Suprapubic skin (tissue), 4 donors: ENCODE results near the gene DEFB115. TPM values are rescaled to one million over a fixed set of nuclear protein-coding genes. Genes with fewer than 3 reads are reported as not detected.

Experiments used
- DNase-seq, 2 donors: peaks; one replicate each; pipeline ENCODE4 v3.0.0-alpha.2; 2019; ENCODE audit warnings: low spot score in 2 of 2
- H3K27ac ChIP-seq: fragments of 200-600 bp; sonication (generic); one replicate; pipeline ENCODE4 v1.5.1; 2019
- H3K27me3 ChIP-seq: fragments of 200-600 bp; sonication (generic); one replicate; pipeline ENCODE4 v1.5.1; 2019
- H3K36me3 ChIP-seq: fragments of 200-600 bp; sonication (generic); one replicate; pipeline ENCODE4 v1.5.1; 2019
- H3K4me1 ChIP-seq: fragments of 200-600 bp; sonication (generic); one replicate; pipeline ENCODE4 v1.5.1; 2019
- H3K4me3 ChIP-seq: fragments of 200-600 bp; sonication (generic); one replicate; pipeline ENCODE4 v1.5.1; 2019; ENCODE audit warnings: mild to moderate bottlenecking
- H3K9me3 ChIP-seq: fragments of 200-600 bp; sonication (generic); one replicate; pipeline ENCODE4 v1.5.1; 2019
- EP300 ChIP-seq: sonication (generic); formaldehyde crosslinking; IDR thresholded peaks from one replicate; pipeline ENCODE4 v1.6.1; 2017; ENCODE audit warnings: antibody characterized with exemption
- POLR2A ChIP-seq, 2 donors: fragments of 450-650 bp; IDR thresholded peaks; one replicate each; pipeline ENCODE4 v1.6.1; 2017; ENCODE audit warnings: antibody characterized with exemption in 2 of 2, mild to moderate bottlenecking in 2 of 2, moderate library complexity in 2 of 2
- POLR2AphosphoS5 ChIP-seq, 3 donors: sonication (generic); formaldehyde crosslinking; IDR thresholded peaks; one replicate each; pipeline ENCODE4 v1.6.1; 2017; ENCODE audit warnings: antibody characterized with exemption in 3 of 3
- WGBS: methylation state at CpG from one replicate; pipeline ENCODE4 v1.1.5; 2018; 5-methylcytosine and 5-hydroxymethylcytosine counted together
- total RNA-seq, 4 donors: library from RNA; depleted of rRNA; stranded (reverse); fragments of >200 nt; gene quantifications; one replicate each; pipeline ENCODE4 v1.1.0, GENCODE V29; 2016
- TF ChIP-seq, protein P1 (sequence below), 2 donors: fragments of 200-600 bp in 1 of 2; fragments of 450-650 bp in 1 of 2; sonication (generic) in 1 of 2; IDR thresholded peaks; one replicate each; pipeline ENCODE4 v1.5.1; 2016 to 2019; ENCODE audit warnings: antibody characterized with exemption in 2 of 2, mild to moderate bottlenecking in 1 of 2, moderate library complexity in 1 of 2

DEFB115 gene, protein sequence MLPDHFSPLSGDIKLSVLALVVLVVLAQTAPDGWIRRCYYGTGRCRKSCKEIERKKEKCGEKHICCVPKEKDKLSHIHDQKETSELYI
- not detected for total RNA-seq

DNA sequence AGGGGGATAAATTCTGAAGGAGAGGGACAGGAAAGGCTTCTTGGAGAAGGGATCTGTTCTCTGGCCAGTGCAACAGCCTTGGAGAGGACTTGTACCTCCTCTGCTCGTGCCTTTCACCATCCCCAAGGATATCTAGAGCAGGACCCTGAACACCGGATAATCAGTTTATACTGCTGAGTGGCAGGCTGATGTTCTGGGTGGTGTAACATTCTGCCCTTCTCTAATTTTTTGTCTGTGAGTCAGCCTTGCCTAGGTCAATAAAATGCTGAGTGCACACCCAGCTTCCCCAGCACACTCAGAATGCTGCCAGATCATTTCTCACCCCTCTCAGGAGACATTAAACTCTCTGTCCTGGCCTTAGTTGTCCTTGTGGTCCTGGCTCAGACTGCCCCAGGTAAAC, at the start of gene DEFB115:
Gene DEFB115 (plus strand): TSS at position 301 of the 400 bp plus-strand sequence. CDS start 0 bp downstream, at position 301.
- Histone ChIP-seq H3K4me1 (no peaks in the 10 kb centered on the region), H3K27me3 (no peaks in the 10 kb centered on the region), H3K4me3 (no peak within 1 kb of the TSS), H3K36me3 (no peaks in the 10 kb centered on the region), H3K9me3 (peaks cover 12% of the 10 kb centered on the region), H3K27ac (no peak within 1 kb of the TSS)
- 43% methylated on average over 2 of the region's 2 CpGs for WGBS
- DNase-seq = no peak
- TF ChIP-seq POLR2A (IDR thresholded peaks at IDR 0.05) (no peak), POLR2AphosphoS5 (IDR thresholded peaks at IDR 0.05) (no peak), EP300 (no peak)
- TF ChIP-seq, protein P1, sequence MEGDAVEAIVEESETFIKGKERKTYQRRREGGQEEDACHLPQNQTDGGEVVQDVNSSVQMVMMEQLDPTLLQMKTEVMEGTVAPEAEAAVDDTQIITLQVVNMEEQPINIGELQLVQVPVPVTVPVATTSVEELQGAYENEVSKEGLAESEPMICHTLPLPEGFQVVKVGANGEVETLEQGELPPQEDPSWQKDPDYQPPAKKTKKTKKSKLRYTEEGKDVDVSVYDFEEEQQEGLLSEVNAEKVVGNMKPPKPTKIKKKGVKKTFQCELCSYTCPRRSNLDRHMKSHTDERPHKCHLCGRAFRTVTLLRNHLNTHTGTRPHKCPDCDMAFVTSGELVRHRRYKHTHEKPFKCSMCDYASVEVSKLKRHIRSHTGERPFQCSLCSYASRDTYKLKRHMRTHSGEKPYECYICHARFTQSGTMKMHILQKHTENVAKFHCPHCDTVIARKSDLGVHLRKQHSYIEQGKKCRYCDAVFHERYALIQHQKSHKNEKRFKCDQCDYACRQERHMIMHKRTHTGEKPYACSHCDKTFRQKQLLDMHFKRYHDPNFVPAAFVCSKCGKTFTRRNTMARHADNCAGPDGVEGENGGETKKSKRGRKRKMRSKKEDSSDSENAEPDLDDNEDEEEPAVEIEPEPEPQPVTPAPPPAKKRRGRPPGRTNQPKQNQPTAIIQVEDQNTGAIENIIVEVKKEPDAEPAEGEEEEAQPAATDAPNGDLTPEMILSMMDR (IDR thresholded peaks at IDR 0.05) = no peak

- Histone ChIP-seq H3K36me3 (no peaks in the 10 kb centered on the region), H3K27me3 (no peaks in the 10 kb centered on the region), H3K9me3 (peaks cover 57% of the 10 kb centered on the region), H3K27ac (no peak overlapping the region), H3K4me3 (no peak overlapping the region), H3K4me1 (no peaks in the 10 kb centered on the region)
- WGBS = 76% methylated on average over 10 of the region's 10 CpGs
- DNase-seq = no peak
- TF ChIP-seq EP300 (no peak), POLR2AphosphoS5 (IDR thresholded peaks at IDR 0.05) (no peak), POLR2A (IDR thresholded peaks at IDR 0.05) (no peak)
- TF ChIP-seq, protein P1 (IDR thresholded peaks at IDR 0.05) = no peak
These were observed 20.5 kb upstream of the DEFB115 start for GRCh38 chr20:31236953-31237352.

DNA sequence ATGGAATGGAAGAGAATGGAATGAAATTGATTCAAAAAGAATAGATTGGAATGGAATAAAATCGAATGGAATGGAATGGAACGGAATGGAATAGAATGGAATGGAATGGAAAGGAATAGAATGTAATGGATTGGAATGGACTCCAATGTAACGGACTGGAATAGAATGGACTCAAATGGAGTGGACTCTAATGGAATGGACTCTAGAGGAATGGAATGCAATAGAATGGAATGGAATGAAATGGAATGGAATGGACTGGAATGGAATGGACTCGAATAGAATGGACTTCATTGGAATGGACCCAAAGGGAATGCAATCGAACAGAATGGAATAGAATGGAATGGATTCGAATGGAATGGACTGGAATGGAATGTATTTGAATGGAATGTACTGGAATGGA, 19.7 kb upstream of the DEFB115 start:
- H3K4me3 ChIP-seq = no peak overlapping the region
- DNase-seq = no peak
- no peak overlapping the region for H3K27ac ChIP-seq
- TF ChIP-seq POLR2AphosphoS5 (IDR thresholded peaks at IDR 0.05) (no peak), EP300 (no peak)
- peaks cover 57% of the 10 kb centered on the region for H3K9me3 ChIP-seq
- WGBS = 77% methylated on average over 6 of the region's 6 CpGs
- H3K4me1 ChIP-seq = no peaks in the 10 kb centered on the region
- H3K36me3 ChIP-seq = no peaks in the 10 kb centered on the region
- H3K27me3 ChIP-seq = no peaks in the 10 kb centered on the region

GRCh38 chr20:31239139-31239538, 18.3 kb upstream of the DEFB115 start:
- no peak overlapping the region for H3K4me3 ChIP-seq
- TF ChIP-seq EP300 = no peak
- TF ChIP-seq POLR2AphosphoS5 (IDR thresholded peaks at IDR 0.05) = no peak
- TF ChIP-seq, protein P1 (IDR thresholded peaks at IDR 0.05) = no peak
- no peak for TF ChIP-seq POLR2A (IDR thresholded peaks at IDR 0.05)
- H3K4me1 ChIP-seq = no peaks in the 10 kb centered on the region
- H3K27ac ChIP-seq = no peak overlapping the region
- 74% methylated on average over 8 of the region's 8 CpGs for WGBS
- peaks cover 49% of the 10 kb centered on the region for H3K9me3 ChIP-seq
- no peaks in the 10 kb centered on the region for H3K27me3 ChIP-seq
- H3K36me3 ChIP-seq = no peaks in the 10 kb centered on the region
- DNase-seq = no peak

- Histone ChIP-seq H3K27ac (no peak overlapping the region), H3K36me3 (no peaks in the 10 kb centered on the region), H3K9me3 (peaks cover 12% of the 10 kb centered on the region), H3K4me3 (no peak overlapping the region), H3K4me1 (no peaks in the 10 kb centered on the region), H3K27me3 (no peaks in the 10 kb centered on the region)
- no peak for DNase-seq
- TF ChIP-seq POLR2A (IDR thresholded peaks at IDR 0.05) = no peak
- 38% methylated on average over 3 of the region's 3 CpGs for WGBS
These were observed 505 bp upstream of the DEFB115 start for GRCh38 chr20:31256959-31257358.

GRCh38 chr20:31260326-31260932, 3.0 kb downstream of the DEFB115 start:
- H3K27ac ChIP-seq = no peak overlapping the region
- H3K27me3 ChIP-seq = no peaks in the 10 kb centered on the region
- WGBS = 78% methylated on average over 6 of the region's 6 CpGs
- no peaks in the 10 kb centered on the region for H3K4me1 ChIP-seq
- no peak for DNase-seq
- H3K4me3 ChIP-seq = no peak overlapping the region
- H3K9me3 ChIP-seq = peaks cover 12% of the 10 kb centered on the region
- TF ChIP-seq, protein P1 (IDR thresholded peaks at IDR 0.05) = no peak
- TF ChIP-seq POLR2AphosphoS5 (IDR thresholded peaks at IDR 0.05) = no peak
- no peak for TF ChIP-seq EP300
- no peak for TF ChIP-seq POLR2A (IDR thresholded peaks at IDR 0.05)
- H3K36me3 ChIP-seq = no peaks in the 10 kb centered on the region
